ENCODE data around the gene UTP20.
A peak's percentile ranks its signal among the peaks of the same experiment; 100 is the strongest.
"Not testable (repeated sequence)": the region's sequence is repeated elsewhere in the genome, so short reads cannot be mapped to it uniquely, and the experiment has no call there.

Gene UTP20

GRCh38 chr12:101325590-101325989 lies 45.7 kb downstream of the UTP20 start:
- DNase-seq (ENCODE audit: extremely low read depth in 1 of 2, low read depth in 1 of 2), result no peak

- DNase-seq (ENCODE audit: extremely low read depth in 1 of 2, low read depth in 1 of 2), result no peak
Observed at GRCh38 chr12:101327051-101327450, 47.1 kb downstream of the UTP20 start.

GRCh38 chr12:101327546-101327945 lies 47.6 kb downstream of the UTP20 start:
- no peak for DNase-seq (ENCODE audit: extremely low read depth in 1 of 2, low read depth in 1 of 2)

GRCh38 chr12:101328917-101329316 lies 49.0 kb downstream of the UTP20 start:
- DNase-seq (ENCODE audit: extremely low read depth in 1 of 2, low read depth in 1 of 2), result no peak

GRCh38 chr12:101330631-101331030 lies 50.7 kb downstream of the UTP20 start:
- DNase-seq (ENCODE audit: extremely low read depth in 1 of 2, low read depth in 1 of 2), result no peak

GRCh38 chr12:101336437-101336836 lies 56.5 kb downstream of the UTP20 start:
- DNase-seq (ENCODE audit: extremely low read depth in 1 of 2, low read depth in 1 of 2), result no peak

- no peak for DNase-seq (ENCODE audit: extremely low read depth in 1 of 2, low read depth in 1 of 2)
Observed at GRCh38 chr12:101338087-101338486, 58.2 kb downstream of the UTP20 start.

- no peak for DNase-seq (ENCODE audit: extremely low read depth in 1 of 2, low read depth in 1 of 2)
Observed at GRCh38 chr12:101343893-101344292, 64.0 kb downstream of the UTP20 start.

- DNase-seq (ENCODE audit: extremely low read depth in 1 of 2, low read depth in 1 of 2), result no peak
Observed at GRCh38 chr12:101351682-101352081, 71.8 kb downstream of the UTP20 start.

- no peak for DNase-seq (ENCODE audit: extremely low read depth in 1 of 2, low read depth in 1 of 2)
Observed at GRCh38 chr12:101356794-101357193, 76.9 kb downstream of the UTP20 start.

GRCh38 chr12:101361455-101361854 lies 81.5 kb downstream of the UTP20 start:
- DNase-seq (ENCODE audit: extremely low read depth in 1 of 2, low read depth in 1 of 2), result no peak

- no peak for DNase-seq (ENCODE audit: extremely low read depth in 1 of 2, low read depth in 1 of 2)
Observed at GRCh38 chr12:101368016-101368415, 88.1 kb downstream of the UTP20 start.

- DNase-seq (ENCODE audit: extremely low read depth in 1 of 2, low read depth in 1 of 2), result no peak
Observed at GRCh38 chr12:101372431-101372830, 92.5 kb downstream of the UTP20 start.

GRCh38 chr12:101375573-101375972 lies 95.7 kb downstream of the UTP20 start:
- no peak for DNase-seq (ENCODE audit: extremely low read depth in 1 of 2, low read depth in 1 of 2)

- DNase-seq (ENCODE audit: extremely low read depth in 1 of 2, low read depth in 1 of 2), result no peak
Observed at GRCh38 chr12:101379149-101379548, 99.2 kb downstream of the UTP20 start.

GRCh38 chr12:101391181-101391580 lies 111.3 kb downstream of the UTP20 start:
- not testable (repeated sequence) for DNase-seq (ENCODE audit: extremely low read depth in 1 of 2, low read depth in 1 of 2)

GRCh38 chr12:101407049-101407435 lies 127.1 kb downstream of the UTP20 start:
- no peak for DNase-seq (ENCODE audit: extremely low read depth in 1 of 2, low read depth in 1 of 2)

GRCh38 chr12:101407436-101408345 lies 127.8 kb downstream of the UTP20 start, which contains the start of gene ARL1:
ARL1 (minus strand) TSS chr12:101407772; CDS start chr12:101407645, 127 bp downstream.
- peak; percentile 37 to 63 for DNase-seq (ENCODE audit: extremely low read depth in 1 of 2, low read depth in 1 of 2)

GRCh38 chr12:101410169-101410568 lies 130.3 kb downstream of the UTP20 start:
- DNase-seq (ENCODE audit: extremely low read depth in 1 of 2, low read depth in 1 of 2), result not testable (repeated sequence)

- DNase-seq (ENCODE audit: extremely low read depth in 1 of 2, low read depth in 1 of 2), result no peak
Observed at GRCh38 chr12:101414533-101415119, 134.7 kb downstream of the UTP20 start.

GRCh38 chr12:101415228-101415627 lies 135.3 kb downstream of the UTP20 start:
- DNase-seq (ENCODE audit: extremely low read depth in 1 of 2, low read depth in 1 of 2), result no peak

GRCh38 chr12:101422066-101422465 lies 142.2 kb downstream of the UTP20 start:
- not testable (repeated sequence) for DNase-seq (ENCODE audit: extremely low read depth in 1 of 2, low read depth in 1 of 2)
